GM18507 (cell line): ENCODE measurements around the gene VKORC1L1.
"Not testable (repeated sequence)": the region's sequence is repeated elsewhere in the genome, so short reads cannot be mapped to it uniquely, and the experiment has no call there.

Experiments
- DNase-seq: peaks from one replicate; pipeline ENCODE4 v3.0.0; 2011; ENCODE audit warnings: low read depth; ENCODE audit not compliant: insufficient read length; ENCODE audit errors: extremely low spot score
- FAIRE-seq: peaks from 2 replicates; lab custom pipeline; 2011; peaks lifted over from hg19 to GRCh38; lab: Jason Lieb, UNC

Gene VKORC1L1

GRCh38 chr7:65992526-65992925, 119.7 kb downstream of the VKORC1L1 start:
- no peak for FAIRE-seq
- DNase-seq = no peak

- not testable (repeated sequence) for DNase-seq, FAIRE-seq
These were observed 122.1 kb downstream of the VKORC1L1 start for GRCh38 chr7:65994984-65995383.

GRCh38 chr7:66000823-66001417, 128.0 kb downstream of the VKORC1L1 start:
- not testable (repeated sequence) for DNase-seq, FAIRE-seq

GRCh38 chr7:66005115-66005671, 132.3 kb downstream of the VKORC1L1 start:
- DNase-seq, FAIRE-seq: not testable (repeated sequence)

- DNase-seq (no peak), FAIRE-seq (no peak)
These were observed 134.4 kb downstream of the VKORC1L1 start for GRCh38 chr7:66007232-66007631.
